Stimulated activated naive CD8-positive, alpha-beta T cell treated with anti-CD3 and anti-CD28 coated beads, Interleukin-15, Interleukin-2, amounts not matched to agents 100 U/mL and 50 U/mL, for 24 hours (primary cell): ENCODE results near the gene EDNRA.
A peak's percentile ranks its signal among the peaks of the same experiment; 100 is the strongest.

Experiments
- ATAC-seq: fragments of 150-1000 bp; cut with Tn5 transposase; one replicate; pipeline ENCODE4 v1.10.0; 2021
- DNase-seq: peaks from one replicate; pipeline ENCODE4 v3.0.0; 2021

Gene EDNRA

DNA sequence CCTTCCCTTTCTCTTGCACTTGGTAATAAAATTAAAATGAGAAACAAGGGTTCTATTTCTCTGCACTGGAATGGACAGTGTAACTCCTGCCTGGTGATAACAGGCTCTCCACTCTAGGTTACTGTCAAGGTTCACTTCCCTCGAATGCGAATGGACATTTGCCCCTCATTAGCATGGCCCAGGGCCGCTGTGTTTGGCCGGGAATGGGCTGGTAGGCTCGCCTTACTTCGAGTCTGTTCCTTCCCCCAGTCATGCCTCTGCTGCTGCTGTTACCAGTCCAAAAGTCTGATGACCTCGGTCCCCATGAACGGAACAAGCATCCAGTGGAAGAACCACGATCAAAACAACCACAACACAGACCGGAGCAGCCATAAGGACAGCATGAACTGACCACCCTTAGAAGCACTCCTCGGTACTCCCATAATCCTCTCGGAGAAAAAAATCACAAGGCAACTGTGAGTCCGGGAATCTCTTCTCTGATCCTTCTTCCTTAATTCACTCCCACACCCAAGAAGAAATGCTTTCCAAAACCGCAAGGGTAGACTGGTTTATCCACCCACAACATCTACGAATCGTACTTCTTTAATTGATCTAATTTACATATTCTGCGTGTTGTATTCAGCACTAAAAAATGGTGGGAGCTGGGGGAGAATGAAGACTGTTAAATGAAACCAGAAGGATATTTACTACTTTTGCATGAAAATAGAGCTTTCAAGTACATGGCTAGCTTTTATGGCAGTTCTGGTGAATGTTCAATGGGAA, 61.5 kb downstream of the EDNRA start:
- ATAC-seq (no peak), DNase-seq (no peak)

DNA sequence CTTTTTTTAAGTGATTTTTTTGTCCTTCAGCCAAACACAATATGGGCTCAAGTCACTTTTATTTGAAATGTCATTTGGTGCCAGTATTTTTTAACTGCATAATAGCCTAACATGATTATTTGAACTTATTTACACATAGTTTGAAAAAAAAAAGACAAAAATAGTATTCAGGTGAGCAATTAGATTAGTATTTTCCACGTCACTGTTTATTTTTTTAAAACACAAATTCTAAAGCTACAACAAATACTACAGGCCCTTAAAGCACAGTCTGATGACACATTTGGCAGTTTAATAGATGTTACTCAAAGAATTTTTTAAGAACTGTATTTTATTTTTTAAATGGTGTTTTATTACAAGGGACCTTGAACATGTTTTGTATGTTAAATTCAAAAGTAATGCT, 62.1 kb downstream of the EDNRA start:
- no peak for DNase-seq
- no peak for ATAC-seq

DNA sequence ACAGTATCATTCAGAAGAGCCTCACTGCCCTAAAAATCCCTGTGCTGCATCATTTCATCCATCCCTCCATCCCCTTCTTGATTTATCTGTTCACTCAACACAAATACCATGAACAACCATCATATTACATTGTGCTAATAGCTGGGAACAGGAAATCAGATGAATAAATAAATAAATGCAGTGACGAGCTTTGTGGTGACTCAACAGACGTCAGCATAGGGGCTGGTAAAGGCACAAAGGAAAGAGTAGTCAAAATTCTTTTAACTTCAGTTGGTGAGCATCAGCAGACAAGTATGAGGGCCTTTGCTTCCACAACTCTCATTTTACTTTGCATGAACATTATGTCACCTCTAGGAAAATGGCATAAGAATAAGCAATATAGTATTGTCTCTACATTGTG, 65.5 kb downstream of the EDNRA start:
- no peak for ATAC-seq
- no peak for DNase-seq

DNA sequence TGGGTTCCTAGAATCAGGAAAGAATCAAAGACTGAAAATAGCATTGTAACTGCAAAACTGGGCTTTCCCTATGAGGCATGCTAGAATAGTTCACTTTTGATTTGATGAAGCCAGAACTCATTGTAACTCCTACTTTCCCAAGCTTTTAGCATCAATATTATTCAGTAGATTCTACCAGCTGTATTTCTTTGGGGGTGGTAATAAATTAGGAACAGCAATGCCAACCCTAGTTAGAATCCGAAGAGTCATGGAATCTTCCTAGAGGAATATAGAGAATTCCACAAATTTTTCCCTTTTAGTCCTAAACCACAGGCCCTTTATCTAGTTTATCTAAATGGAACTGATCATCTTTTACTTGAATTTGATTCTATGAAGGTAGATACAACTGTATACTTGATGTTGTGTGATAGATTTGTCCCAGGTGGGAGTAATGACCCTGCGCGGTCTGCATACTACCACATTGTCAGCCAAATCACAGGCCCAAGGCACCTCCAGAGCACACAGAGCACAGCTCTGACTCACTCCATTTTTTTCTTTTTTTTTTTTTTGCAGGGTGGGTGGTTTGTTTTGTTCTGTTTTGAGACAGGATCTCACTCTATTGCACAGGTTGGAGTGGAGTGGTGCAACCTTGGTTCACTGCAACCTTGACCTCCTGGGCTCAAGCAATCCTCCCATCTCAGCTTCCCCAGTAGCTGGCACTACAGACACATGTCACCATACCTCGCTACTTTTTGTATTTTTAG, 66.6 kb downstream of the EDNRA start:
- DNase-seq (no peak), ATAC-seq (peak; percentile 28)

DNA sequence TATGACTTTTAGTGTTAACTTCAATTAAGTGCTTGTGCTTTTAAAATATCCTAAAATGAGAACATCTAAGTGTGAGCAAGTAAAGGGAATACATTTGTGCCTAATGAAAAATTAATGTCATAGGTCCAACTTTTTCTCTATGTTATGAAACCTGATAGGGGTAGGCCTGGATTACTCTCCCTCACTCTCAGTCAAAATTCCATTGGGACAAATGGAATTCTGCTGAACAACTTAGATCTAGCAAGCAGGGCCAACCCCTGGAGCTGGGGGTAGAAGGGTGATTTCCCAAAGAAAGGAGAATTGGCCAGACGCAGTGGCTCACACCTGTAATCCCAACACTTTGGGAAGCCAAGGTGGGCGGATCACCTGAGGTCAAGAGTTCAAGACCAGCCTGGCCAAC, 67.4 kb downstream of the EDNRA start:
- DNase-seq (no peak), ATAC-seq (no peak)

DNA sequence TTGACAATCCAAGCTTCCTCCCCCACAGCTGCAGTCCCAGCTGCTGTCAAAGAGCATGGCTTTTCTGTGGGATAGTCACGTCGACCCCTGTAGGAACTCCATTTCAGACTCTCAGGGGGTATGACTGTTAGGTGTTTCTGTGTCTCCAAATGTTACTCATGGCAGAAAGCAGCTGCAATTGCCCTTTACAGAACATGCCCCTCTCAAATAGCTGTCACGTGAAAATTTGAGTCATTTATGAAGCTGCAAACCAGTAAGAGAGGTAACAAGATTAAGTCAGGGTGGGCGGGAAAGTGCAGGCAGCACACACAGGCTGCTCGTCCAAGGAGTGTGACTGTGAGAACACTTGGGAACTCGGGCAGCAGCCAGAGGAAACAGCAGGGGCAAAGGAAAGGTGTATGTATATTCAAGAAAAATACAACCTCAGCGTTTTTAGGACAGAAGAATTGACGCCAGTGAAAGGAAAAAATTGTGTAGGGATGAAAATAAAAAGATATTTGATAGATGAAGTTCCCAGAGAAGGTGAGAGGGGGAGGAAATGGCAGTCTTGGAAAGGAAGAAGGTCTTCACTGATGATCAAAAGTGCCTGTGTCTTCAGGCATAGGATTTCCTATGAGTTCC, 69.8 kb downstream of the EDNRA start:
- ATAC-seq (peak; percentile 19), DNase-seq (no peak)

DNA sequence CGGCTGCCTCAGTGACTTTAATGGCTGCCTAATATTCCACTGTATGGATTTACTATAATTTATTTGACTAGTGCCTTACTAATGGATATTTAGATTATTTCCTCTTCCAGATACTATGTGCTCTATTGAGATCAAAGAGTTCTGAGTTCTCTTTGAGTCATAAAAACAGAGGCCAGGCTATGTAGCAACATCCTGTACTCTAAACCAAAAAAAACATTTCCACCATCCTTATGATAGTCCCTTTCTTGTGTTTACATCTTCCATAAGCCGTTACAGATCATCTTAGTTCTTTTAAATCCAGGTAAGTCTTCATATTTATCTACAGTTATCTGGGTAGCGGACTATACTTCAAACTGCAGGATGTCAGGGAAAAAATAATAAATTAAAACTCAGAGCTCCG, 79.7 kb downstream of the EDNRA start:
- ATAC-seq: no peak
- DNase-seq: no peak

DNA sequence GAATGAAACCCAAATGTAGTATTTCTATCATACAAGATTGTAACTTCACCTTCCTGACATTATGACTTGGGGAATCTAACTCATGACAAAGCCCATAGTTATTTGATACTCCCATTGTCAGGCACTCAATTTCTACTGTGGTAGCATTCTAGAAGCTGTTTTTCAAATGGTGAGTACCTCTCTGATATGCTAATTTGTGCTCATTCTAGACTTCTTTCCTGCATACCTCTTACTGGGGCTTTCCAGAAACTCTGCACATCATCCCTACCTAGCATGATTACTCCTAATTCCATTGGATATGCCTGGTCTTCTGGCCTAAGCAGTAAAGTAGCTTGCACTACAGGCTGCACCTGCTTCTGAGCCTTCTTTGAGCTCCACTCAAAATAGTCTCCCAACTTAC, 85.9 kb downstream of the EDNRA start:
- ATAC-seq (no peak), DNase-seq (no peak)

DNA sequence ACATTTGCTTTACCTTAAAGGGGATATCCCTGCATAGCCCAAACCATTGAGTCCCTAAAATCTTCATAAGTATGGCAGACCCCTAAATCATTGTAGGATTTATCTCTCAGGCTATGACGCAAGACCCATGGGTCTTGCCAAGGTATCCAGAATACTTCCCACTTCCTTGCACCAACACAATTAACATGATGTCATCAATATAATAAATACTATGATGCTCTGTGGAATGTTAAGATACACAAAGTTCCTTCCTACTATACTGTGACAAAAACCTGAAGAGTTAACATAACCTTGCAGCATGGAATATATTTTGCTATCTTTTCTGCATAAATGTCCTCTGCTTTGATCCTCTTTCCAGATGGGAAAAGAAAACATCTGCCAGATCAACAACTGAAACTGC, 86.4 kb downstream of the EDNRA start:
- ATAC-seq (no peak), DNase-seq (no peak)

DNA sequence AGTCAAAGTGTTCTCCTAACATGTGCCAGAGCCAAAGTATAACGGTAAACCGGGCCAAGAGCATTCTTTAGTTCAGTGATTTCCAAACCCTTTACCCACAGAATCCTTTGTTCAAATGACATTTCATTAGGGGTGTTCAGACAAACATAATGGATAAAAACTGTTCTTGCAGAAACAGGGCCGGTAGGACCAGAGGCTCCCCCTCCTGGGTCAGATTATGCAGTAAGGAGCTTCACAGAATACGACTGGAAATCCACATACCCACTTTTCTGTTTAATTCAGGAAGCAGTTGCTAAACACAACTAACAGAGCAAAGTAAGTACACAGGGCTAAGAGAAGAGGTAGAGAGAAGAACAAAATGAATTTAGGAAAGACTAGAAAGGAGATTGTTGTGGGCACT, 89.7 kb downstream of the EDNRA start:
- no peak for ATAC-seq
- DNase-seq: no peak

DNA sequence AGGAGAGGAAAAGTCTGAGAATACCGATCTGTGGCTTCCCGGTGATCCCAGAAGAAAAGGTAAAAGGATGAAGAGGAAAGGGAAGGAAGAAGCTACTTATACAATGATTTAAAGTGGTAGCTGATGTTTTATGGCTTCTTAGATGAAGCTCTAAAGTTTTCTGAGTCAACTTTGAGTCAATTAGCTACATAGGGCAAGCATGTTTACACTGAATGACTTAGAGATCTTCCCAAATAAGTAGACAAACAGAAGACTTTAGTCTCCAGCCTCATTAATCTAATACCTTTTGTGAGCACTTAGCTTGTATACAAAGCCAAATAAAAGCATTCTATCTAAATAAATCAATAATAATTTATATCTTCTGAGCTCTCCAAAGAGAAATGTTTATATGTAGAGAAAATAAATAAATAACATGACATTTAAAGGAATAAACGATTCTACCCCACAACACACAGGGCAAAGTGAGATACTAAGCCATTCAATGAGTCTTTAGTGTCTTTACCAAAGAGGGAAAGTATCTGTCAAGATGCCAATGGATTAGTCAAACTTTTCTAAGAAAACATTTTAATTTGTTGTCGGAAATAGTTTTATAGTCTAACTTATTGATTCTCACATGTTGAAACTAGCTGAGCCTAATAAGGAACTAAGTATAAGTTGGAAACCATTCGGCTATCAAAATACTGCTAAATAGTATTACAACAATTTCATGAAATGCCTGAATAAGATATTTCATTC, 90.3 kb downstream of the EDNRA start:
- no peak for DNase-seq
- no peak for ATAC-seq

DNA sequence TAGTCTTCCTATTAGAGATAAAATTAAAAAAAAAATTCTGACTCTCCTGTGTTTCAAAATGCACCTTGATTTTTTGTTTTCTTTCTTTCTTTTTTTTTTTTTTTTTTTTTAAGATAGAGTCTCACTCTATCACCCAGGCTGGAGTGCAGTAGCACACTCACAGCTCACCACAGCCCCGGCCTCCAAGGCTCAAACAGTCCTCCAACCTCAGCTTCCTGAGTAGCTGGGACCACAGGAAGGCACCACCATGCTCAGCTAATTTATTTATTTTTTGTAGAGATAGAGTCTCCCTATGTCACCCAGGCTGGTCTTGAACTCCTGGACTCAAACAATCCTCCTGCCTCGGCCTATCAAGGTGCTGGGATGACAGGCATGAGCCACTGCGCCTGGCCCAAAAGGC, 95.2 kb downstream of the EDNRA start:
- no peak for ATAC-seq
- DNase-seq: no peak

DNA sequence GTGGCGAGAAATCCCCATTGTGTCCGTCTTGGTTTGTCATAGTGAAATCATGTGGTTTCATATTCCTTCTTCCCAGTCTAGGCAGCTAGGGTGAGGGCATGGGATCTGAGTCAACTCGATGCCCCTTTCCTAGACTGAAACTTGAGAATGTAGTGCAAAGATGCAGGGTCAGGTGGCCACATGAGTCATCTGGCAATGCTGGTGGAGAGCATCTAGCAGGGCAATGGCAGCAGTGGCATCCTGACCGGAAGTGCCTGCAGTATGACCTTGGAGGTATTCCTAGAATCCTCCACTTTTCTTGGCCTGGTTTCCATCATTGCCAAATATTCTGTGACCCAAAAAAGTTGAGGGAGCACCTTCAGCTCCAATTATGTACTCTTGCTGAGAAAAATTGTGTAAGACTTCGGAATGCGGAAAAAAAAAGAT, 97.2 kb downstream of the EDNRA start:
- no peak for DNase-seq
- no peak for ATAC-seq

DNA sequence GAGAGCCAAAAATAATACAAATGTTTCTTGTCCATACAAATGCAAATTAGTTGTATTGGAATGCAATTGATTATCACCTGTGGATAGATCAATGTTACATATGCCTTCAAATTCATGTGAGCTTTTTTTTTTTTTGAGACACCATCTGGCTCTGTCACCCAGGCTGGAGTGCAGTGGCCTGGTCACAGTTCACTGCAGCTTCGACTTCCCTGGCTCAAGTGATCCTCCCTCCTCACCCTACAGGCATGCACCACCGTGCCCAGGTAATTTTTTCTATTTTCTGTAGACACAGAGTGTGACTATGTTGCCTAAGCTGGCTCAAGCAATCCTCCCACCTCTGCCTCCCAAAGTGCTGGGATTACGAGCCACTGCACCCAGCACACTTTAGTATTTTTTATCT, 97.7 kb downstream of the EDNRA start:
- DNase-seq: no peak
- no peak for ATAC-seq

DNA sequence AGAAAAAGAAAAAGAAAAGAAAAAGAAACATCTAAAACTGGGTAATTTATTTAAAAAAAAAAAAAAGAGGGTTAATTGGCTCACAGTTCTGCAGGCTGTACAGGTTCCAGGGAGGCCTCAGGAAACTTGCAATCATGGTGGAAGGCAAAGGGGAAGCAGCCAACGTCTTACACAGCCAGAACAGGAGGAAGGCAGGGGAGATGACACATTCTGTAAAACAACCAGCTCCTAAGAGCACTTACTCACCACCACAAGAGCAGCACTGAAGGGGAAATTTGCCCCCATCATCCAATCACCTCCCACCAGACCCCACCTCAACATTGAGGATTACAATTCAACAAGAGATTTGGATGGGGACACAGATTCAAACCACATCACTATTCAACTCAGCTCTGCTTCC, 99.5 kb downstream of the EDNRA start:
- ATAC-seq (no peak), DNase-seq (no peak)

DNA sequence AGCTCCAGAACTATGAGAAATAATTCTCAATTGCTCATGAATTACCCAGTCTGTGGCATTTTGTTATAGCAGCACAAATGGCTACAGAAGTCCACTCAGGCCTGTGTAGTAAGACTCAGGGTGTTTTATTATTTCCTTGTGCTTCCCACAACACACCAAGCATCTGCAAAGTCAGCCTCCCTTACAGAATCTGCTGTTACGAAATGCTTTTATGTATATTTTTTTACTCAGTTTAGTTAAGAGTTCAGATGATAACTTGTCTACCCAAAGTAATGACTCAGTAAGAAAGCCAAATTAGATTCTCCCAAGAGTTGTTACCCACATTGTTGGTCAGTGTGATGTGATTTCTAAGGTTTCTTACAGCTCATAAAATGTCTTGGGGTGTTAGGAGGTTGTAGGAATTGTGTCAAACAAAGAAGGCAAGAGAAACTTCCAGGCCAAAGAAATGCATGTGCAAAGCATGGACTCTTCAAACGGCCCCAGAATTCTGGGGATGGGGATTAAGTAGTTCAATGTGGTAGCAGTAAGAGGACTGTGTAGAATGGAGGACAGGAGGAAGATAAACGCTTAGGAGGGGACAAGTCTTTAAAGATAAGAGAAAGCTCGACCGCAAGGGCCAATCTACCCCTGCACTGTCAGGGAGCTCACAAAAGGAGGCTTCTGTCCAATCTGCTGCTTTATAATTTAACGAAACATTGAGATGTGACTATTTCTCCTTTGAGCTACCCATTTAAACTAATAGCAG, 100.9 kb downstream of the EDNRA start:
- DNase-seq (no peak), ATAC-seq (no peak)

DNA sequence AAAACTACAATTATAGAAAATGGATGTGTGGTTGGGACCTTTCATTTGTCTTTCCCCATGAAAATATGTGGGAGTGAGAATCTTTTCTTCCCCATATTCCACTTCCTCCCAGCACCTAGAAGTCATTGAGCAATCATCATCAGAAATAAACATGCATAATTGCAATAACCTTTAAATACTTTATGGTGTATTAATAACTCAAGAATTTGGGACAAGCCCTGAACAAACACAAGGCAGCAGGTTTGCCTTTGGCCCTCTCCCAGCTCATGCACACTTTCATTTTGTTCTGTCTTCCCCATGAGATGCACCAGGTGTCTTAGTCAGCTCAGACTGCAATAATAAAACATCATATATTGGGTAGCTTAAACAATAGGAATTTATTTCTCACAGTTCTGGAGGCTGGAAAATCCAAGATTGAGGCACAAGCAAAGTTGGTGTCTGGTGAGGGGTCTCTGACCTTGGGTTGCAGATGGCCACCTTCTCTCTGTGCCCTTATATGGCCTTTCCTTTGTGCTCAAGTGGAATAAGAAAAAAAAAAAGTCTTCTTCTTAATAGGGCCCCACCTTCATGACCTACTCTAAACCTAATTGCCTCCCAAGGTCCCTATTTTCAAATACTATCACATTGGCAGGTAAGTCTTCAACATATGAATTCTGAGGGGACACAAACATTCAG, 101.6 kb downstream of the EDNRA start:
- no peak for ATAC-seq
- DNase-seq: no peak

DNA sequence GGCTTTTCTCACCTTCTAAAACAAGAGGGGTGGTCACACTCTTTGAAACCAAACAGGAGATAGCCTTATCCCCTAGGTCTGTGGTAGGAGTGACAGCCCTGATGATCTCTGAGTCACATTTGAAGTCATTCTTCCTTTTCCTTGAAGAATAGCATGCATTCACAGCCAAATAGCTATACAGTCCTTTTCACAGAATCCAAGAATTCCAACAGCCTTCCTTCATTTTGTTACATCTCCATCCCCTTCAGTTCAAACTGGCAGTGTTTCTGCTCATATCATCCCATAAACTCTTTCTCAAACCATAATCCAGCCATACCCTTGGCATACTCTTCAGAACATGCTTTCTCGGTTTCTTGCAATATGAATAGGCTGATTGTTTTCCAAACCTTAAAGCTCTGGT, 103.0 kb downstream of the EDNRA start:
- ATAC-seq (no peak), DNase-seq (no peak)

DNA sequence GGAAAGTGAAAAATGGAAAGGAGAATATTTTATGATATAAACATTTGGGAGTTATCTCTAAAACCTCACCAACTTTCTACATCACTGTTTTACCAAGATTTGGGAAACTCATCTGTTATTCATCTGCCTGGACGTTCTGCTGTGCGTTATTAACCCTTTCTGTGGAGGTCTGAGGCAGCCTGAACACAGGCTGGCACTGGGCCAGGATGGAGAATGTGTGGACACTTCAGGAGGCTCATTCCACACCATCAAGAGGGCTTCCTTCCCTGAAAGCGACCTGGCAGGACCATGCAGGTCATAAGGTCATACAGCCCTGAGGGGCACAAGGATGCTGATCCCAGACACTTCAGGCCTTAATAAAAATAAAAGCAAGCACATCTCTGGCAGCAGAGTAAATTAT, 105.1 kb downstream of the EDNRA start:
- ATAC-seq (no peak), DNase-seq (no peak)

DNA sequence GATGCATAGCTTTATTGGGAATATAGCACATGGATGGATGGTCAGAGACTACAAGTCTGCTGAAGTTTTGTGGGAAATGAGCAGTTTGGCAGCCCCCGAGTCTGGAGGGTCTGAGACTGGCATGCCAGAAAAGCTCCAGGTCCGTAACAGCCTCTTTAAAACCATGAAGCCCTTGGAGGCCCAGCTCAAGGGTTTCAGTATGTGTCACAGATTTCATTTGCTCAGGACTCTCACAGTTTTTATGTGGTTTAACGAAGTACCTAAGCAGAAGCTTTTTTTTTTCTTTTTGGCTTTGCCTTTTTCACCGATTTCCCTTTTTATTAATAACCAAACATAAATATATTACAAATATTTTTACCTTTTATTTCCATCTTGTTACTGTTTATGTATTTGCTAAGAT, 105.7 kb downstream of the EDNRA start:
- DNase-seq: no peak
- no peak for ATAC-seq

DNA sequence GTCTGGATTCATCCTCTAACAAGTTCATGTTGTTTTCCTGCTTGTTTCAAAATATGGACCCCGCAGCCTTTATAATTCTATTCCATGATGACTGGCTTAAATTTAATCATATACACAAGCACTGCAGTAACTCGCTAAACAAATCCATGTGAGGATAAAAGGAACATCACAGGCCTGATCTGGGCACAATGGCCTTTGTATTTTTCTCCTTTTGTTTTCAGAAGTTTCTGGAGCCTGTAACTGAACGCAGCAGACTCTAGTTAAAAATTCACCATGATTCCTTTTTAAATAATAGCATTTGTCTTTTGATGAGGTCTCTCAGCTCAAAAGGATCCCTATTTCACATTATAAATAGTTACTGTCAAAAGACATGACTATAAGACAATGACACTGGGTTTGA, 106.1 kb downstream of the EDNRA start:
- ATAC-seq (no peak), DNase-seq (no peak)

DNA sequence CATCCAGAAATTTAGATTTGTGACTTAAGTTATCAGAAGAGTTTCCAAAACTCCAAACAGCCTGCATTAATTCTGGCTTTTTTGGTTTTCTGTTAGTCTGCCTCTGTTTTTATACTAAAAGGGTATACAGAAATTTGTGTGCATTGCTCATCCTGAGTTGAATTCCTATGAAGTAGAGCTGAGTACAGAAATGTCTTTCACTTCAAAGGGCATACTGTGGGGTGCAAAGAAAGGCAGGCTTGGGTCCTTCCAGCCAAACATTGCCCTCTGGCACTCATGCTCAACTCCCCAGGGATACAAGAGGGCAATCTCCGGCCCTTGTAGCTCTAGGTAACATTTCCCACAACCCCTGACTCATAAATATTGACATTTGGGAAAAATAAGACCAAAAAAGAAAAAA, 108.7 kb downstream of the EDNRA start:
- no peak for ATAC-seq
- no peak for DNase-seq
